NCI-H510A (cell line): ENCODE measurements around the gene RASSF5.

ENCODE experiments used
- DNase-seq: peaks from one replicate; lab custom pipeline; 2025; lab: John Stamatoyannopoulos, UW

Gene RASSF5

GRCh38 chr1:206547104-206547503 is 39.8 kb downstream of the RASSF5 start:
- peak; percentile 29 for DNase-seq

GRCh38 chr1:206550446-206550845 is 43.1 kb downstream of the RASSF5 start:
- DNase-seq, result peak; percentile 69

- DNase-seq, result no peak
These were observed 44.1 kb downstream of the RASSF5 start for GRCh38 chr1:206551296-206551985.

- DNase-seq, result no peak
These were observed 44.6 kb downstream of the RASSF5 start for GRCh38 chr1:206551986-206552326.

GRCh38 chr1:206554211-206554610 is 46.9 kb downstream of the RASSF5 start:
- DNase-seq, result no peak

- no peak for DNase-seq
These were observed 47.6 kb downstream of the RASSF5 start for GRCh38 chr1:206554701-206555472.

- DNase-seq, result no peak
These were observed 48.2 kb downstream of the RASSF5 start for GRCh38 chr1:206555473-206555935.

- no peak for DNase-seq
These were observed 48.9 kb downstream of the RASSF5 start for GRCh38 chr1:206556047-206556749.

- peak; percentile 52 for DNase-seq
These were observed 49.7 kb downstream of the RASSF5 start for GRCh38 chr1:206556750-206557635.

- DNase-seq, result no peak
These were observed 50.5 kb downstream of the RASSF5 start for GRCh38 chr1:206557636-206558473.

- DNase-seq, result no peak
These were observed 51.7 kb downstream of the RASSF5 start for GRCh38 chr1:206558794-206559671.

- no peak for DNase-seq
These were observed 52.3 kb downstream of the RASSF5 start for GRCh38 chr1:206559672-206559995.

GRCh38 chr1:206560007-206560716 is 52.8 kb downstream of the RASSF5 start:
- peak; percentile 14 for DNase-seq

- no peak for DNase-seq
These were observed 56.3 kb downstream of the RASSF5 start for GRCh38 chr1:206563367-206564207.

GRCh38 chr1:206565995-206566394 is 58.7 kb downstream of the RASSF5 start:
- no peak for DNase-seq

GRCh38 chr1:206566999-206567398 is 59.7 kb downstream of the RASSF5 start:
- DNase-seq, result no peak

GRCh38 chr1:206568256-206568655 is 60.9 kb downstream of the RASSF5 start:
- DNase-seq, result no peak

GRCh38 chr1:206568779-206569352 is 61.5 kb downstream of the RASSF5 start:
- no peak for DNase-seq
